ENCODE data around the gene PHLDA2. TPM values are rescaled to one million over a fixed set of nuclear protein-coding genes. Genes with fewer than 3 reads are reported as not detected.

The PHLDA2 gene
- total and polyA plus RNA-seq, 9 of the 15 experiments (the other 6 are each of a cell fraction or from before 2014, with no cell fraction given): 0.43 to 42.4 (median 4.7) TPM

DNA sequence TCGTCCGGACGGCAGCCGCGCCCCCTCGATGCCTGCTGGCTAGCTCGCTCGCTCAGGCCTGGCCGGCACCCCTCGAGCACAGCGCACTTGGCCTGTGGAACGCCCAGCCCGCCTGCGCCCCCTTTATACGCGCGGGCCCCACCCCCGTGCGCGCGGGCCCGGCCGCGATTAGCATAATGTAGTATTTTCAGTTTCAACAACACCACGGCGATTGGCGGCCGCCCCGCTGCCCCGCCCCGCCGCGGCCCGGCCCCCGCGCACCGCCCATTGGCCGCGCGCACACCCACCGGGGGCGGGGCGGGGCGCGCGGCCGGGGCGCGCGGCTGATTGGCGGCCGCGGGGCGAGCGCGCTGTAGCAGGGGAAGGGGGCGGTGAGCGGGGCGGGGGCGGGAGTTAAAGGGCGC is 43.5 kb downstream of the PHLDA2 start, which contains the start of gene CDKN1C (continued):
- TF ChIP-seq GATA2 (CRISPR knock-in tag; IDR thresholded peaks at IDR 0.05) (no peak), RBBP5 (IDR thresholded peaks at IDR 0.05; ENCODE audit: borderline replicate concordance, insufficient read depth, low read length, poor library complexity, severe bottlenecking) (peak; percentile 23), MXI1 (IDR thresholded peaks at IDR 0.05; ENCODE audit: low read depth, low read length) (no peak), NONO (IDR thresholded peaks at IDR 0.05; ENCODE audit: low read depth in 2 of 2, low read length in 1 of 2) (peak in 1 of 2 experiments; percentile 96; a peak in 2 of 4 replicates), ZFP91 (CRISPR knock-in tag; IDR thresholded peaks at IDR 0.05) (peak; percentile 8; the same call in 1 of the 2 replicates), ZBTB40 (IDR thresholded peaks at IDR 0.05) (0 out of 2 replicates have a peak, but pooled peaks have one; percentile 3), ZBTB40 (CRISPR knock-in tag; IDR thresholded peaks at IDR 0.05) (no peak), GTF2F1 (IDR thresholded peaks at IDR 0.05; ENCODE audit: low read depth, low read length) (0 out of 2 replicates have a peak, but pooled peaks have one; percentile 62), NRF1 (conservative IDR thresholded peaks at IDR 0.05 in 1 of 2, IDR thresholded peaks at IDR 0.05 in 1 of 2) (peak; percentile 60 to 62; a peak in 2 of 4 replicates), SAP30 (IDR thresholded peaks at IDR 0.05; ENCODE audit: borderline replicate concordance, insufficient read depth, low read depth, low read length, poor library complexity, severe bottlenecking) (peak; percentile 31), FIP1L1 (IDR thresholded peaks at IDR 0.05; ENCODE audit: low read depth, low read length, poor library complexity, severe bottlenecking) (peak; percentile 11)
- TF ChIP-seq, protein P1, sequence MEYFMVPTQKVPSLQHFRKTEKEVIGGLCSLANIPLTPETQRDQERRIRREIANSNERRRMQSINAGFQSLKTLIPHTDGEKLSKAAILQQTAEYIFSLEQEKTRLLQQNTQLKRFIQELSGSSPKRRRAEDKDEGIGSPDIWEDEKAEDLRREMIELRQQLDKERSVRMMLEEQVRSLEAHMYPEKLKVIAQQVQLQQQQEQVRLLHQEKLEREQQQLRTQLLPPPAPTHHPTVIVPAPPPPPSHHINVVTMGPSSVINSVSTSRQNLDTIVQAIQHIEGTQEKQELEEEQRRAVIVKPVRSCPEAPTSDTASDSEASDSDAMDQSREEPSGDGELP (CRISPR knock-in tag; IDR thresholded peaks at IDR 0.05; ENCODE audit: borderline replicate concordance): peak; percentile 59; the same call in 1 of the 2 replicates
- TF ChIP-seq, protein P2, sequence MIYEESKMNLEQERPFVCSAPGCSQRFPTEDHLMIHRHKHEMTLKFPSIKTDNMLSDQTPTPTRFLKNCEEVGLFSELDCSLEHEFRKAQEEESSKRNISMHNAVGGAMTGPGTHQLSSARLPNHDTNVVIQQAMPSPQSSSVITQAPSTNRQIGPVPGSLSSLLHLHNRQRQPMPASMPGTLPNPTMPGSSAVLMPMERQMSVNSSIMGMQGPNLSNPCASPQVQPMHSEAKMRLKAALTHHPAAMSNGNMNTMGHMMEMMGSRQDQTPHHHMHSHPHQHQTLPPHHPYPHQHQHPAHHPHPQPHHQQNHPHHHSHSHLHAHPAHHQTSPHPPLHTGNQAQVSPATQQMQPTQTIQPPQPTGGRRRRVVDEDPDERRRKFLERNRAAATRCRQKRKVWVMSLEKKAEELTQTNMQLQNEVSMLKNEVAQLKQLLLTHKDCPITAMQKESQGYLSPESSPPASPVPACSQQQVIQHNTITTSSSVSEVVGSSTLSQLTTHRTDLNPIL (CRISPR knock-in tag; IDR thresholded peaks at IDR 0.05): no peak

Measured in K562 (cell line).